HTERT RPE-1 (cell line): ENCODE data around the gene COL17A1.

ENCODE experiments used
- in situ Hi-C: fragments of 300-500 bp; cut with MboI; formaldehyde crosslinking; loops from 4 replicates; pipeline ENCODE4 v1.14.3; 2020; ENCODE audit warnings: low sequenced_read_pairs

COL17A1 gene

GRCh38 chr10:104054430-104054829, 31.2 kb downstream of the COL17A1 start:
- in situ Hi-C loops = no loop called here

DNA sequence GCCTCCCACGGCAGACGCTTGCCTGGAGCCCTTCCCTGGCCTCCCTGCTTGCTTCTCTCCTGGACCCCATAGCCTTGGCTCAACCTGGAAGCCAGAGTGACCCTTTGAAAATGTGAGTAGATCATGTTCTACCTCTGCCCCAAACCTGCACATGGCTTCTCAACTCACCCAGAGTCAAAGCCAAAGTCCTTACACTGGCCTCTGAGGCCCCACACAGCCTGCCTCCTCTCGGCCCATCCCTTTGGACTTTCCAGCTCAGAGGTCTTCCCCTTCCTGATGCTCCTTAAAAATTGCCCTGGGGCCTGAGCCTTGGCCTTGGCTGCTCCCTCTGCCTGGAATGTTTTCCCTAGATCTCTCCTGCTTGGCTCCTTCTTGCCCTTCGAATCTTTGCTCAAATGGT, 32.5 kb downstream of the COL17A1 start:
- in situ Hi-C loops = no loop called here

DNA sequence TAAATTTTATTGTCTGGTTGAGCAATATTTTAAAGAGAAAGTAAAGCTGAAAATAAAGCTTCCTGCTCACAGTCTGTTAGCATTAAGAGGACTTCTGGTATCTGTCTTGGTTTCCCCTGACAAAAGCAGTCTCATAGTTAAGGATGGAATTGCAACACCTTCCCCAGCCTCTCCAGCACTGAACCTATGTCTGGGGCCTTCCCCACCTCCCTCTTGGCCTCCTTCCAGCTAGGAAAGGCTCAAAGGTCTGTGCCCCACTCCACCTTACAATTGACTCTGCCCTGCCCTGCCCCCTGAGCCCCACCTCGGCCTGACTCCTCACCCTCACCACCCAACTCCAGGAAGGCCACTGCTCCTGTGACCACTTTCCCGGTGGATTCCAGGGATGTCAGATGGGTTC, 33.2 kb downstream of the COL17A1 start:
- in situ Hi-C loops = no loop called here

DNA sequence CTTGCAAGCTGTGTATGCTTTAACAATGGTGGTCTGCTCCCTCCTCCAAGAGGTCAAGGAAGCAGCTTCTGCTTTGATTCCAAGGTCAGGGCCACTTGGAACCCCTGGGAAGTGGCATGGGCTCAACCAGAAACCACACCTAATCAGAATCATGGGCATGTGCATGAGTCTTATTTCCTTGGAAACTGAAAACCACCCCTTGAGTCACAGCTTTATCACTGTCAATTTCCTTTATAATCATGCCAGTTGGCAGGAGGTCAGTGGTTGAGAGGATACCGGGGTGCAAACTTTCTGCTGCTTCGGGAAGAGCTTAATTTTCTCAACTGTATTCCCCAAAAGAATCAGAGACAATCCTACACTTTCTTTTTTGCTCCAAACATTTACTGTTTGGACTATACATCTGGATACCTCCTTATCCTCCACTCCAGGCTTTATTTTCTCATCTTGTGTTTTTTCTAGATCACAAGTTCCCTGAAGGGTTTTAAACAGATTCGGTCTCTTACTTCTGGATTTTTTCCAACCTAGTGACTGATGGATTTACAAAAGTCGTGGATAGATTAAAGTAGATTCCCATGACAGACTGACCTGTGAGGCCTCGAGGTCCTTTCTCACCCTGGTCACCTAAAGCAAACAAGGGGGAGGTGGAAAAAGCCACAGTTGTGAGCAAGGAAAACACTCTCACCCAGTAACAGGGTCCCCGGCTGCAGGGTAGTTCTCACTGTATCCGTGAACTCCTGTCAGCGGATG, 36.0 kb downstream of the COL17A1 start:
- in situ Hi-C loops = no loop called here

DNA sequence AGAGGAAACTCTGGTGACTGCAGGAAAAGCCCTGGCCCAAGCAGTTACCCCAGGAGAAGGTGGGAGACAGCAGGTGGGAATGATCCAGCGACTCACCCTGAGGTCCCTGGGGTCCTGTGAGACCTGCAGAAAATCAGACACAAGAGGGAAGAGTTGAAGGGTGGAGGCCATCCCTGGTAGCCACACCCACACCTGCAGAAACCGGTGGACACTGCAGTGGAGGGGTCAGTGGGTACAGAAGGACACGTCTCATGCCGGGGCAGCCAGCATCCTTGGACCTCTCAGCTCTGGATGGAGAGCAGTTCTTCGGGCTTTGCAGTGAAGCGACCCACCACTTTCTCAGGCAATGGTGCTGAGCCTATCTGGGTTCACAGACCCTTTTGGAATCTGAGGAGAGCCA, 39.0 kb downstream of the COL17A1 start:
- in situ Hi-C loops = no loop called here

DNA sequence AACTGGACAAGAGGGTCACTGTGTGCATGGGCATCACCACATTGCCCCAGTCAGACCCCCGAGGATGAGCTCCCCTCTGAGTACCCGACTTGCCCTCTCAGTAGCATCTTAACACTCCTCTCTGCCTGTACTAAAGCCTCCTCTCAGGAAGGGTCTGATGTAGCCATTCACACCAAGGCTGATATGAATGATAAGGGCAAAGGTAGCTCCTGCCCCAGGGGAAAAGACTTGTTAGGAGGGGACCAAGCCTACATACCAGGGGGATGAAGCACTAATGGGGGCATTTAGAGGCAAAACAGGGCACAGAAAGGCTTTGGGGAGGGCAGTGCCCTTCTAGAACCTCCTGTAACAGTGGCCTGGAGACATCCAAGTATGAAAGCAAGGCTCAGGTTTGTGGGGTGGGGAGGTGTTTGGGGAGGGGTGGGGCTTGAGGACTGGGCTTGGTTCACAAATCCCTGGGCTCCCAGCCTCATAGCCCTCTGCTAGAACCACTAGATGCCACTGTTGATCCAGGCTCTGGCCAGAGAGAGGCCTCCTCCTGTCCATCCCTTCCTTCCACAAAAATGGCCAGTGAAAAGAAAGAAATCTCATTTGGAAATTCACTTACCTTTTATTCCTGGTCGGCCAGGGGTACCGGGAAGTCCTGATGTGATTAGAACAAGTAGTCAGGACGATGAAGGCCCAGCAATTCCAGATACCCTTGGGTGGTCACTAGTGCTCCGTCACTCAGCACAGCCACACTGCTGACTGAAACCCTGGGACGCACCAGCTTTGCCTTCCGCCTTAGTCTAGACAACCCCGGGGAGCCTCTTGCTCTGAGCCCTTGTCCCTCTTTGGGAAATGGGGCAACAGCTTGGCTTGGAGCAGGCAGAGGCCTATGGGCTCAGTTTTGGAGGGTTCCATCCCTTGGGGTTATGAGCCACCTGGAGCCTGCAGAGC, 40.3 kb downstream of the COL17A1 start:
- in situ Hi-C loops = no loop called here

GRCh38 chr10:104043854-104044253, 41.8 kb downstream of the COL17A1 start:
- in situ Hi-C loops = no loop called here

GRCh38 chr10:104043185-104043830, 42.4 kb downstream of the COL17A1 start:
- in situ Hi-C loops = no loop called here

DNA sequence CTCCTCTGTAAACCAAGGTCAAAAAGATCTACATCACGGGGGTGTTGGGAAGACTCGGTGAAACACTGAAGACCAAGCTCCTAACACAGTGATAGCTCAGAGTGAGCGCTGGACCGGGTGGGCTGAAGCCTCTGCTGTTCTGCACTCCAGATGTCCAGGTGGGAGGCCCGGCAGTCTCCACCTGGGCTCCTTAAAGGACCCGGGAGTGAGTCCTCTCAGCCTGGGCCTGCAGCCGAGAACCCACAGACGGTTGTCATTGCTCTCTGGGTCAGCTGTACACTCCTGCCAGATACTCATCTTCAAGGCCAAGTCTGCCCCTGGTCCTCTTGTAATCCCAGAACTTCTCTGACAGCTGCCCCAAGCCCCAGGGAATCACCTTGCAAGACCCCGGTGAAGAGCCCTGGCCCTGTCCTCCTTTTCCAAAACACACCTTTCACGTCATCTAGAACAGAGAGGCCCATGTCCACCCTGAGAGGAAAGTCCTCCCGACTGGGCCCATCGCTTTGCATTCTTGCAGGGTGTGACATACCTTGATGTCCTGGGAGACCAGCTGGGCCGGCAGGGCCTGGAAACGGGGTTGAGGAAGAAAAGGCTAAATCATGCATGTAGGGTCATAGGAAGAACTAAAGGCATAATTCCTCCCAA, 43.7 kb downstream of the COL17A1 start:
- in situ Hi-C loops = no loop called here

DNA sequence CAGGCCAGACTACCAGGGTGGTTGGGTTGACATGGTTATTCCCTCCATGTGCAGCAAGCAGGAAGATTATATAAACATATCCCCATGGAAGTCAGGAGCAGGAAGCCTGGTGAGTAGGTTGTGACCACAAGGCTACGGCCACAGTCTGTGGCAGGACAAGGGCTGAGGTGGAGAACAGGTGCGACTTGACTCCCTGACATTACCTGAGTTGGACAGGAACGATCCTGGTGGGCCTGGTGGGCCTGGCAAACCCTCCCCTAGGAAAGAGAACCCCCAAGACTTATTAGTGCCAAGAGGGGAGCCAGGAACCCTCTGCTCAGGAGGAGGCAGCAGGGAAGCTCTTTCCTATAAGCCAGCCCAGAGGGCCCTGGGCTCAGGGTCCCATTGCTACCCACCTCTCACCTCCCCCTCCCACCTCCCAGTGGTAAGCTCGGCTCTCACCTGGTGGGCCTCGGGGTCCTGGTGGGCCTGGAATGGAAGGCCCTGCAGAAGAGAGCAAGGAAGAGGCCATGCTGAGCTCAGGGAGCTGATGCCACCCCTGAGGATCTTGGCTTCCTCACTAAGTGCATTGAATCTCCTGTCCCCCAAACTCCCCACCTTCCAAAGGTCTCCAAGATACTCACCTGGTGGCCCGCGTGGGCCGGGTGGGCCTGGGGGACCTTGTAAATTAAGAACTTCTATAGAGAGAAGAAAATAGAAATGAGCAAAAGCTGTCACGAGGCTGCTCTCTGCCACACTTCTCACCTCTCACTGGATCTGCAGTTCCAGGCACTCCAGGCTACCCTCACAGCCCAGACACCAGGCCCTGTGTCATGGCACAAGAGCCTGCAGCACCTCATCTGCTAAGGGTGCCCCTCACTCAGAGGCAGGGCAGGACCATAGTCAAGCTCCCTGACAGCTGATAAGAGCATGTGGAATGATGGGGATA, 44.6 kb downstream of the COL17A1 start:
- in situ Hi-C loops = no loop called here

DNA sequence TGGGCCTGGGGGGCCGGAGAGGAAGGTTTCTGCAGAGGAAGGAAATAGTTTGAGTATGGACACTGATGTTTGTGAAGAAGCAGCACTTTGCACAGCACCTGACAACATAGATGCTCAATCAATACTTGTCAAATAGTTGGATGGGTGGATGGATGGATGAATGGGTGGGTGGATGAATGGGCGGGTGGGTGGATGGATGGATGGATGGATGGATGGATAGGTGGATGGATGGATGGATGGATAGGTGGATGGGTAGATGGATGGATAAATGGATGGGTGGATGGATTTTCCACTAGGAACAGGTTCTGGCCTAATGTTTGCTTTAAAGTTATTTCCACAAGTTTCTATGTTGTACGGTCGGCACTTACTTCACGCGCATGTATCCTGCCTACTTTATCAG, 45.3 kb downstream of the COL17A1 start:
- in situ Hi-C loops = no loop called here

- in situ Hi-C loops = no loop called here
Observed at GRCh38 chr10:104038958-104039752, 46.5 kb downstream of the COL17A1 start.

DNA sequence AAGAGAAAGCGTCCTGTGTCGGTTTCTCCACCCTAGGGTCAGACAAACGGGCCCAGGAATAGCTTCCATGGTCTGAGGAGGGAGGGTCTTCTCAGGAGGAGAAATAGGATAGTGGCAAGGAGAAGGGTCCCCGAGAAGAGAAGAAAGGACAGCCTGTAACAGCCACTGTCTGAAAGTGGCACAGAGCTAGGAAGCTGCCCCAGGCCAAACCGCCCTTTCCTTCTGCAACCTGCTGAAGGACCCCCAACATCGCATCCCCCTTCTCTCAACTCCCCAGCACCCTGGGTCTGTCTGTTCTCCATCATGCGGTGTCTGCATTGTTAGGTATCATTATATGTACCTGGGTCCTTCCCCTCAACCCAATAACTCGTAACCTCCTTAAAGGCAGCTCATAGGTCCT, 47.1 kb downstream of the COL17A1 start:
- in situ Hi-C loops = no loop called here

GRCh38 chr10:104037261-104037951, 48.3 kb downstream of the COL17A1 start:
- in situ Hi-C loops = no loop called here

- in situ Hi-C loops = no loop called here
Observed at GRCh38 chr10:104036518-104037260, 49.0 kb downstream of the COL17A1 start.

DNA sequence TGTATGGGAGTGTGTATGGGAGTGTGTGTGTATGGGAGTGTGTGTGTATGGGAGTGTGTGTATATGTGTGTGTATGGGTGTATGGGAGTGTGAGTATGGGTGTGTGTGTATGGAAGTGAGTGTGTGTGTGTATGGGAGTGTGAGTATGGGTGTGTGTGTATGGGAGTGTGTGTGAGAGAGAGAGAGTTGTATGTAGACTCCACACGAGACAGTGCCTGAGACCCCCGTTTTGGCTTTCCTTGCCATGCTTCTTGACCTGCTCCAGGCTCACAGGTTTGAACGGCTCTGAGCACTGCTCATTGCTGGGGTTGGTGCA, 49.7 kb downstream of the COL17A1 start:
- in situ Hi-C loops = no loop called here

- in situ Hi-C loops = no loop called here
Observed at GRCh38 chr10:104035194-104036068, 50.2 kb downstream of the COL17A1 start.
